HUES64 (cell line): Measurements from ENCODE around the gene ZFP69B.

Experiments used
- H3K27ac ChIP-seq: 2 replicates; pipeline ENCODE4 v1.7.0; 2013; ENCODE audit warnings: low read depth, low read length, inconsistent platforms
- H3K27me3 ChIP-seq: 2 replicates; pipeline ENCODE4 v1.6.1; 2013; ENCODE audit warnings: mild to moderate bottlenecking, low read length; ENCODE audit not compliant: insufficient read depth
- H3K36me3 ChIP-seq: 2 replicates; pipeline ENCODE4 v1.6.1; 2013; ENCODE audit warnings: mild to moderate bottlenecking, low read length; ENCODE audit not compliant: insufficient read depth
- H3K4me1 ChIP-seq: 2 replicates; pipeline ENCODE4 v1.6.1; 2013; ENCODE audit warnings: mild to moderate bottlenecking, low read length, moderate library complexity; ENCODE audit not compliant: insufficient read depth
- H3K4me3 ChIP-seq: 2 replicates; pipeline ENCODE4 v1.5.1; 2013; ENCODE audit warnings: mild to moderate bottlenecking, low read length, moderate library complexity
- H3K9ac ChIP-seq: 2 replicates; pipeline ENCODE4 v1.6.1; 2013; ENCODE audit warnings: mild to moderate bottlenecking, low read depth, low read length
- H3K9me3 ChIP-seq: 2 replicates; pipeline ENCODE4 v1.6.1; 2013; ENCODE audit warnings: low read depth, low read length; ENCODE audit not compliant: insufficient read depth
- WGBS: fragments of 150-250, 120-280 bp; methylation state at CpG from one replicate; pipeline ENCODE4 v1.1.7; 2013; ENCODE audit warnings: missing lambda C conversion rate; 5-methylcytosine and 5-hydroxymethylcytosine counted together

The ZFP69B gene

GRCh38 chr1:40438391-40439015 lies 11.8 kb upstream of the ZFP69B start:
- no peaks in the 10 kb centered on the region for H3K9me3 ChIP-seq
- no peak overlapping the region for H3K9ac ChIP-seq
- H3K27me3 ChIP-seq, result no peaks in the 10 kb centered on the region
- no peaks in the 10 kb centered on the region for H3K4me1 ChIP-seq
- no peak overlapping the region for H3K27ac ChIP-seq
- H3K4me3 ChIP-seq, result no peak overlapping the region
- 97% methylated on average over 3 of the region's 3 CpGs for WGBS
- H3K36me3 ChIP-seq, result no peaks in the 10 kb centered on the region

- no peak overlapping the region for H3K27ac ChIP-seq
- WGBS, result 89% methylated on average over 5 of the region's 5 CpGs
- no peak overlapping the region for H3K9ac ChIP-seq
- no peaks in the 10 kb centered on the region for H3K36me3 ChIP-seq
- no peaks in the 10 kb centered on the region for H3K27me3 ChIP-seq
- H3K4me1 ChIP-seq, result no peaks in the 10 kb centered on the region
- H3K4me3 ChIP-seq, result no peak overlapping the region
- no peaks in the 10 kb centered on the region for H3K9me3 ChIP-seq
These were observed 11.0 kb upstream of the ZFP69B start for GRCh38 chr1:40439247-40439646.

GRCh38 chr1:40450495-40451237 lies 390 bp downstream of the ZFP69B start:
- H3K4me1 ChIP-seq, result peaks cover 12% of the 10 kb centered on the region
- H3K36me3 ChIP-seq, result peaks cover 32% of the 10 kb centered on the region
- WGBS, result 9% methylated on average over 22 of the region's 22 CpGs
- H3K9ac ChIP-seq, result peak overlapping the region; percentile 80
- no peaks in the 10 kb centered on the region for H3K27me3 ChIP-seq
- peaks cover 40% of the 10 kb centered on the region for H3K9me3 ChIP-seq
- peak overlapping the region; percentile 82 for H3K4me3 ChIP-seq
- peak overlapping the region; percentile 72 for H3K27ac ChIP-seq

GRCh38 chr1:40451238-40451585 lies 936 bp downstream of the ZFP69B start:
- WGBS, result 45% methylated on average over 1 of the region's 1 CpG
- H3K9me3 ChIP-seq, result peaks cover 38% of the 10 kb centered on the region
- H3K4me1 ChIP-seq, result peaks cover 12% of the 10 kb centered on the region
- peak overlapping the region; percentile 80 for H3K9ac ChIP-seq
- no peaks in the 10 kb centered on the region for H3K27me3 ChIP-seq
- no peak overlapping the region; the same call in 1 of the 2 replicates for H3K27ac ChIP-seq
- peak overlapping the region; percentile 82 for H3K4me3 ChIP-seq
- H3K36me3 ChIP-seq, result peaks cover 37% of the 10 kb centered on the region

GRCh38 chr1:40454873-40455272 lies 4.6 kb downstream of the ZFP69B start:
- Histone ChIP-seq H3K9ac (no peak overlapping the region), H3K4me1 (peaks cover 7% of the 10 kb centered on the region; the same call in 1 of the 2 replicates), H3K27ac (no peak overlapping the region), H3K36me3 (peaks cover 74% of the 10 kb centered on the region), H3K9me3 (peaks cover 67% of the 10 kb centered on the region), H3K4me3 (no peak overlapping the region), H3K27me3 (no peaks in the 10 kb centered on the region)
- 86% methylated on average over 1 of the region's 1 CpG for whole genome bisulfite sequencing

GRCh38 chr1:40462956-40463590 lies 12.8 kb downstream of the ZFP69B start:
- Histone ChIP-seq H3K27me3 (no peaks in the 10 kb centered on the region), H3K36me3 (peaks cover 88% of the 10 kb centered on the region), H3K4me1 (no peaks in the 10 kb centered on the region), H3K27ac (no peak overlapping the region), H3K9ac (no peak overlapping the region), H3K9me3 (peaks cover 98% of the 10 kb centered on the region), H3K4me3 (peak overlapping the region; percentile 2; the same call in 1 of the 2 replicates)
- 95% methylated on average over 3 of the region's 3 CpGs for WGBS

- Histone ChIP-seq H3K27ac (no peak overlapping the region), H3K36me3 (peaks cover 31% of the 10 kb centered on the region), H3K27me3 (no peaks in the 10 kb centered on the region), H3K9ac (no peak overlapping the region), H3K4me3 (no peak overlapping the region), H3K9me3 (peaks cover 76% of the 10 kb centered on the region), H3K4me1 (no peaks in the 10 kb centered on the region)
- 91% methylated on average over 2 of the region's 2 CpGs for WGBS
These were observed 19.1 kb downstream of the ZFP69B start for GRCh38 chr1:40469327-40469726.

- Histone ChIP-seq H3K9ac (no peak overlapping the region), H3K9me3 (peaks cover 31% of the 10 kb centered on the region), H3K4me1 (peaks cover 9% of the 10 kb centered on the region; the same call in 1 of the 2 replicates), H3K27me3 (no peaks in the 10 kb centered on the region; the same call in 1 of the 2 replicates), H3K36me3 (no peaks in the 10 kb centered on the region), H3K27ac (no peak overlapping the region), H3K4me3 (no peak overlapping the region)
- 95% methylated on average over 2 of the region's 2 CpGs for whole genome bisulfite sequencing
These were observed 25.0 kb downstream of the ZFP69B start for GRCh38 chr1:40475268-40475667.

GRCh38 chr1:40476924-40477677 lies 26.8 kb downstream of the ZFP69B start, which contains the start of gene ZFP69:
Gene ZFP69 (plus strand): TSS chr1:40477290. CDS start chr1:40479362, 2,072 bp downstream.
- H3K9me3 ChIP-seq, result peaks cover 23% of the 10 kb centered on the region
- H3K9ac ChIP-seq, result peak within 1 kb of the TSS; percentile 66
- WGBS, result 1% methylated on average over 65 of the region's 65 CpGs
- no peaks in the 10 kb centered on the region; the same call in 1 of the 2 replicates for H3K27me3 ChIP-seq
- no peaks in the 10 kb centered on the region for H3K36me3 ChIP-seq
- peak within 1 kb of the TSS; percentile 96 for H3K4me3 ChIP-seq
- H3K4me1 ChIP-seq, result peaks cover 9% of the 10 kb centered on the region; the same call in 1 of the 2 replicates
- H3K27ac ChIP-seq, result no peak within 1 kb of the TSS

GRCh38 chr1:40477678-40478053 lies 27.4 kb downstream of the ZFP69B start:
- Histone ChIP-seq H3K9me3 (peaks cover 22% of the 10 kb centered on the region), H3K36me3 (peaks cover 4% of the 10 kb centered on the region; the same call in 1 of the 2 replicates), H3K4me1 (peaks cover 9% of the 10 kb centered on the region; the same call in 1 of the 2 replicates), H3K4me3 (peak overlapping the region; percentile 96), H3K9ac (peak overlapping the region; percentile 66), H3K27ac (no peak overlapping the region), H3K27me3 (no peaks in the 10 kb centered on the region; the same call in 1 of the 2 replicates)
- WGBS, result 24% methylated on average over 16 of the region's 17 CpGs
